CD14-positive monocyte (primary cell): Measurements from ENCODE around the gene ZNF616. TPM values are rescaled to one million over a fixed set of nuclear protein-coding genes. Genes with fewer than 3 reads are reported as not detected.
A peak's percentile ranks its signal among the peaks of the same experiment; 100 is the strongest.
"Not testable (repeated sequence)": the region's sequence is repeated elsewhere in the genome, so short reads cannot be mapped to it uniquely, and the experiment has no call there.

Source experiments
- DNase-seq, 3 donors: peaks; one replicate each; pipeline ENCODE4 v3.0.0-alpha.2; 2011 to 2022
- H2AFZ ChIP-seq: 2 replicates; pipeline ENCODE4 v1.6.0; 2012; ENCODE audit warnings: mild to moderate bottlenecking, low read depth, low read length, inconsistent platforms; ENCODE audit not compliant: insufficient read depth, poor library complexity, severe bottlenecking
- H3K27ac ChIP-seq, 2 donors: 1 replicate in 1 of 2; 2 replicates in 1 of 2; pipeline ENCODE4 v1.5.1; 2012 to 2013; ENCODE audit warnings: low read length in 2 of 2, control low read depth in 1 of 2, inconsistent platforms in 1 of 2, low read depth in 1 of 2, mild to moderate bottlenecking in 1 of 2
- H3K27me3 ChIP-seq, 2 donors: one replicate each; pipeline versions ENCODE4 v1.6.0 to v1.6.1; 2011 to 2013; ENCODE audit warnings: low read length in 2 of 2; ENCODE audit not compliant: control insufficient read depth in 2 of 2, insufficient read depth in 2 of 2
- H3K36me3 ChIP-seq, 2 donors: replicated peaks in 1 of 2; 1 replicate in 1 of 2; 2 replicates in 1 of 2; pipeline versions ENCODE4 v1.5.1 to v1.6.1; 2012 to 2013; ENCODE audit warnings: low read length in 2 of 2, control low read depth in 1 of 2, inconsistent platforms in 1 of 2, mild to moderate bottlenecking in 1 of 2; ENCODE audit not compliant: insufficient read depth in 2 of 2, control insufficient read depth in 1 of 2
- H3K4me1 ChIP-seq, 2 donors: 1 replicate in 1 of 2; 2 replicates in 1 of 2; pipeline versions ENCODE4 v1.5.1 to v1.6.1; 2012 to 2013; ENCODE audit warnings: low read length in 2 of 2, control low read depth in 1 of 2, inconsistent platforms in 1 of 2, mild to moderate bottlenecking in 1 of 2, moderate library complexity in 1 of 2; ENCODE audit not compliant: insufficient read depth in 2 of 2, control insufficient read depth in 1 of 2
- H3K4me2 ChIP-seq: replicated peaks from 2 replicates; pipeline ENCODE3; 2012; ENCODE audit warnings: low read length, moderate library complexity, mild to moderate bottlenecking; ENCODE audit not compliant: poor library complexity, severe bottlenecking; ENCODE audit errors: extremely low read depth
- H3K4me3 ChIP-seq, 3 experiments: fragments of 200-600 bp in 1 of 3; sonication (generic) in 1 of 3; replicated peaks in 1 of 3; 1 replicate in 2 of 3; 2 replicates in 1 of 3; pipeline ENCODE4 v1.5.1; 2011 to 2013; ENCODE audit warnings: low read length in 3 of 3, mild to moderate bottlenecking in 3 of 3, control low read depth in 2 of 3, low read depth in 2 of 3, inconsistent platforms in 1 of 3, moderate library complexity in 1 of 3
- H3K79me2 ChIP-seq: 2 replicates; pipeline ENCODE4 v1.6.0; 2012; ENCODE audit warnings: mild to moderate bottlenecking, control low read depth, inconsistent platforms, low read length, moderate library complexity; ENCODE audit not compliant: insufficient read depth
- H3K9ac ChIP-seq: 2 replicates; pipeline ENCODE4 v1.6.0; 2017; ENCODE audit warnings: low read length, mild to moderate bottlenecking; ENCODE audit not compliant: insufficient read depth, poor library complexity, severe bottlenecking
- H3K9me3 ChIP-seq, 2 donors: replicated peaks in 1 of 2; 1 replicate in 1 of 2; 2 replicates in 1 of 2; pipeline versions ENCODE4 v1.5.1 to v1.6.1; 2012 to 2013; ENCODE audit warnings: low read length in 2 of 2, control low read depth in 1 of 2; ENCODE audit not compliant: control insufficient read depth in 1 of 2, insufficient read depth in 1 of 2
- H4K20me1 ChIP-seq: 2 replicates; pipeline ENCODE4 v1.6.0; 2012; ENCODE audit warnings: mild to moderate bottlenecking, low read length, control low read depth, moderate library complexity; ENCODE audit not compliant: insufficient read depth
- H3K27ac Mint-ChIP-seq, 7 donors: one replicate each; pipeline ENCODE4 v1.8.0; 2020; ENCODE audit warnings: mild to moderate bottlenecking in 7 of 7, mixed read lengths in 7 of 7, moderate library complexity in 6 of 7, inconsistent platforms in 2 of 7
- H3K27me3 Mint-ChIP-seq, 3 donors: one replicate each; pipeline ENCODE4 v1.8.0; 2021 to 2022; ENCODE audit warnings: low read depth in 3 of 3, mild to moderate bottlenecking in 3 of 3, mixed read lengths in 3 of 3, moderate library complexity in 3 of 3, inconsistent platforms in 1 of 3
- H3K36me3 Mint-ChIP-seq, 2 donors: one replicate each; pipeline ENCODE4 v1.8.0; 2020; ENCODE audit warnings: mixed read lengths in 2 of 2, inconsistent platforms in 1 of 2, mild to moderate bottlenecking in 1 of 2
- H3K4me1 Mint-ChIP-seq: one replicate; pipeline ENCODE4 v1.8.0; 2020; ENCODE audit warnings: mild to moderate bottlenecking, mixed read lengths
- H3K4me3 Mint-ChIP-seq, 2 donors: one replicate each; pipeline ENCODE4 v1.8.0; 2020; ENCODE audit warnings: mild to moderate bottlenecking in 2 of 2, mixed read lengths in 2 of 2, moderate library complexity in 1 of 2
- H3K9me3 Mint-ChIP-seq, 7 donors: one replicate each; pipeline ENCODE4 v1.8.0; 2020 to 2022; ENCODE audit warnings: mixed read lengths in 7 of 7, mild to moderate bottlenecking in 6 of 7, moderate library complexity in 6 of 7, inconsistent platforms in 2 of 7
- CTCF ChIP-seq: fragments of 200-600 bp; IDR thresholded peaks from one replicate; pipeline ENCODE4 v1.8.0; 2022; ENCODE audit warnings: antibody characterized with exemption, mild to moderate bottlenecking
- WGBS: methylation state at CpG from one replicate; pipeline ENCODE4 v1.1.5; 2013; ENCODE audit warnings: missing lambda C conversion rate; ENCODE audit not compliant: insufficient coverage; 5-methylcytosine and 5-hydroxymethylcytosine counted together
- intact Hi-C, 2 donors: fragments of 100-400 bp; cut with micrococcal nuclease; formaldehyde crosslinking; loops; one replicate each; pipeline versions ENCODE4 v1.15.0 to v1.15.1; 2023
- polyA plus RNA-seq, 3 donors: library from polyadenylated mRNA; depleted of rRNA in 1 of 3; unstranded in 2 of 3; stranded (reverse) in 1 of 3; fragments of 300-500 nt in 2 of 3; fragments of >200 nt in 1 of 3; fragmentation: Illumina TruSeq in 2 of 3; gene quantifications; 1 replicate in 2 of 3; 2 replicates in 1 of 3; pipeline ENCODE4 v1.2.3, GENCODE V29; 2012 to 2021

ZNF616 gene
- polyA plus RNA-seq, 3 donors = 0.32 to 1.8 (median 1.1) TPM

DNA sequence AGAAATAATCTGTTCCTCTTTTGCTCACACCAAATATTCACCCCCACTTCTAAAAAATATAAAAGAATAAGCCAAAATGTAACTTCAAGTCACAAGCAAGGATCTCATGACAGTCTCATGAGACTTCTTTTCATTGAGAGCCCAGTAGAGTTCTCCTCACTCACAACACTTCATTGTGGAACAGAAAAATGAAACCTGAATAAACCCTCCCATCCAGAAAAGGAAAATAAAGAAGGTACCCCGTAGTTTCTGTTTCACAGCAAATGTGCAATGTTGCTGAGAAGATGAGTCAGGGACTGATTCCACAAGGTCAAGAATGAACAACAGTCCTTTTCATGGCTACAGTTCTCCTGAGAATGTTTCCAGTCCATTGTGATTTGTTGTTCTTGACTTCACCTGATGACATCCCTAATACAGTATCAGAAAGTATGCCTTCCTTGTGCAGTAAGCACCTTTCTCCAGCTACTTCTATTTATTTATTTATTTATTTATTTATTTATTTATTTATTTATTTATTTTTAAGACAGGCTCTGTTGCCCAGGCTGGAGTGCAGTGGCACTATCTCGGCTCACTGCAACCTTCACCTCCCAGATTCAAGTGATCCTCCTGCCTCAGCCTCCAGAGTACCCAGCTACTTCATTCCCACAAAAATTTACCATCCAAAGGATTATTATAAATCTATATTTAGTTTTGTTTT, 37.7 kb downstream of the ZNF616 start:
- peaks cover 0 to 3% (median 2%) of the 10 kb centered on the region in 3 donors for H3K27me3 Mint-ChIP-seq
- Histone ChIP-seq H3K36me3 (no peaks in the 10 kb centered on the region), H3K27me3 (no peaks in the 10 kb centered on the region), H3K79me2 (no peaks in the 10 kb centered on the region), H3K9ac (no peak overlapping the region), H3K27ac (no peak overlapping the region), H3K9me3 (peaks cover 70 to 90% of the 10 kb centered on the region in 2 donors), H3K4me1 (no peaks in the 10 kb centered on the region), H3K4me3 (no peak overlapping the region), H4K20me1 (no peaks in the 10 kb centered on the region), H3K4me2 (no peak overlapping the region), H2AFZ (no peak overlapping the region)
- no peaks in the 10 kb centered on the region for H3K4me1 Mint-ChIP-seq
- intact Hi-C loops = no loop called here
- no peak for TF ChIP-seq CTCF
- no peak overlapping the region for H3K27ac Mint-ChIP-seq
- WGBS = no CpG with 5 or more reads among the region's 2 CpGs
- H3K36me3 Mint-ChIP-seq = no peaks in the 10 kb centered on the region
- no peak overlapping the region for H3K4me3 Mint-ChIP-seq
- no peak for DNase-seq
- H3K9me3 Mint-ChIP-seq = peaks cover 37 to 85% (median 71%) of the 10 kb centered on the region in 7 donors

DNA sequence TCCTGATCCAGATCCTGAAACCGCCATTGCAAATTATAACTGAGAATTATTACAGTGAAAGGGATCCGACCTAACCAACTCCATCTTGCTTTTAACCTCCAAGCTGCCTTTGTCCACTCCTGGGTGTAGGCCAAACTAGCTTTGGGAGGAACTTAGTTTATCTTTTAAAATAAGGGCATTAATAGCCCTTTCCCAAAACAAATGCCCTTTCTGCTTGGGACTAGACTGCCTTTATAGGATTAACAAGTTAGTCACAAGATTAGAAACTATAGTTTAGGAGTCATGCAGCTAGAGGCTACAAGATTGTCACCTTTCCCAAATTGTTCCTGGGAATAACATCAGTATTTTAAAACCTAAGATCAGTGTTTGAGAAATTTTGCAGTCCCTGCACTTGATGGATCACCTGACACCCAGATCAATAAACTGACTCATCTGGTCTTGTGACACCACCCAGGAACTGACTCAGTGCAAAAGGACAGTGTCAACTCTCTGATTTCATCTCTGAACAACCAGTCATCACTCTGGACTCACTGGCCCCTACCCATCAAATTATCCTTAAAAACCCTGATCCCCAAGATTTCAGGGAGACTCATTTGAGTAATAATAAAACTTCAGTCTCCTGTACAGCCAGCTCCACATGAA, 40.1 kb downstream of the ZNF616 start:
- DNase-seq = no peak
- intact Hi-C loops = no loop called here
- peaks cover 5 to 8% (median 7%) of the 10 kb centered on the region in 3 donors for H3K27me3 Mint-ChIP-seq
- Histone ChIP-seq H3K9me3 (peaks cover 66 to 77% of the 10 kb centered on the region in 2 donors), H3K4me2 (no peak overlapping the region), H3K27ac (no peak overlapping the region), H3K79me2 (peaks cover 9% of the 10 kb centered on the region), H3K4me3 (no peak overlapping the region), H3K36me3 (no peaks in the 10 kb centered on the region), H3K27me3 (no peaks in the 10 kb centered on the region), H3K4me1 (peaks cover 7 to 8% of the 10 kb centered on the region in 2 donors), H2AFZ (no peak overlapping the region), H4K20me1 (no peaks in the 10 kb centered on the region), H3K9ac (no peak overlapping the region)
- no CpG with 5 or more reads among the region's 2 CpGs for WGBS
- H3K4me1 Mint-ChIP-seq = peaks cover 12% of the 10 kb centered on the region
- no peak overlapping the region for H3K4me3 Mint-ChIP-seq
- no peaks in the 10 kb centered on the region for H3K36me3 Mint-ChIP-seq
- TF ChIP-seq CTCF = no peak
- no peak overlapping the region for H3K27ac Mint-ChIP-seq
- H3K9me3 Mint-ChIP-seq = peaks cover 43 to 88% (median 73%) of the 10 kb centered on the region in 7 donors

GRCh38 chr19:52096416-52096815, 43.3 kb downstream of the ZNF616 start:
- H3K27ac Mint-ChIP-seq, intact Hi-C loops, H3K9ac ChIP-seq, H4K20me1 ChIP-seq, H3K4me3 Mint-ChIP-seq, H3K27me3 ChIP-seq, H3K27ac ChIP-seq, H2AFZ ChIP-seq, H3K4me2 ChIP-seq, DNase-seq: not testable (repeated sequence)
- WGBS = 100% methylated on average over 1 of the region's 3 CpGs
- Histone ChIP-seq H3K4me1 (peaks cover 12 to 13% of the 10 kb centered on the region in 2 donors), H3K36me3 (peaks cover 2 to 27% of the 10 kb centered on the region in 2 donors), H3K9me3 (peaks cover 73 to 79% of the 10 kb centered on the region in 2 donors), H3K4me3 (peak overlapping the region in 1 of 3 experiments; percentile 98), H3K79me2 (peaks cover 19% of the 10 kb centered on the region)
- H3K4me1 Mint-ChIP-seq = peaks cover 25% of the 10 kb centered on the region
- peaks cover 59 to 95% (median 89%) of the 10 kb centered on the region in 7 donors for H3K9me3 Mint-ChIP-seq
- H3K36me3 Mint-ChIP-seq = peaks cover 24 to 28% of the 10 kb centered on the region in 2 donors
- peaks cover 7 to 11% (median 7%) of the 10 kb centered on the region in 3 donors for H3K27me3 Mint-ChIP-seq
